Suprapubic skin (tissue), 3 donors: ENCODE results near the gene EPHA8.

Experiments used
- POLR2A ChIP-seq, 2 donors: fragments of 450-650 bp; IDR thresholded peaks; one replicate each; pipeline ENCODE4 v1.6.1; 2017; ENCODE audit warnings: antibody characterized with exemption in 2 of 2, mild to moderate bottlenecking in 2 of 2, moderate library complexity in 2 of 2
- TF ChIP-seq, protein P1 (sequence below), 2 donors: fragments of 200-600 bp in 1 of 2; fragments of 450-650 bp in 1 of 2; sonication (generic) in 1 of 2; IDR thresholded peaks; one replicate each; pipeline ENCODE4 v1.5.1; 2016 to 2019; ENCODE audit warnings: antibody characterized with exemption in 2 of 2, mild to moderate bottlenecking in 1 of 2, moderate library complexity in 1 of 2

DNA sequence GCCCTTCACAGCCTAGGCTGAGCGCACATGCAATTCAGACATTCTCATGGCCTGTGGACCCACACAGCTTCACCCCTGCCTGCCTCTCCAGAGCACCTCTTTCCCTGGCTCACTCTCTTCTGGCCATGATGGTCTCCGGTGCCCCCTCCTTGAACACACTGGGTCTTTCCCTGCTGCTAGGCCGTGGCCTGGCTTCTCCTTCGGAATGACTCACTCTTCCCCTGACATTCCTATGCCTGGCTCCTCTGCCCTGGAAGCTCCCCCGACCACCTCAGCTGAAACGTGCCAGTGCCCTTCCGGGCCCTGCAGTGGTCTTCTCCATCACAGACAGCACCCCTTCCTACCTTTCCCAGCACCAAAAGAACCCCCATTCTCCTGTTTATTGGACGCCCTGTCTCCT is 28.3 kb downstream of the EPHA8 start:
- TF ChIP-seq, protein P1, sequence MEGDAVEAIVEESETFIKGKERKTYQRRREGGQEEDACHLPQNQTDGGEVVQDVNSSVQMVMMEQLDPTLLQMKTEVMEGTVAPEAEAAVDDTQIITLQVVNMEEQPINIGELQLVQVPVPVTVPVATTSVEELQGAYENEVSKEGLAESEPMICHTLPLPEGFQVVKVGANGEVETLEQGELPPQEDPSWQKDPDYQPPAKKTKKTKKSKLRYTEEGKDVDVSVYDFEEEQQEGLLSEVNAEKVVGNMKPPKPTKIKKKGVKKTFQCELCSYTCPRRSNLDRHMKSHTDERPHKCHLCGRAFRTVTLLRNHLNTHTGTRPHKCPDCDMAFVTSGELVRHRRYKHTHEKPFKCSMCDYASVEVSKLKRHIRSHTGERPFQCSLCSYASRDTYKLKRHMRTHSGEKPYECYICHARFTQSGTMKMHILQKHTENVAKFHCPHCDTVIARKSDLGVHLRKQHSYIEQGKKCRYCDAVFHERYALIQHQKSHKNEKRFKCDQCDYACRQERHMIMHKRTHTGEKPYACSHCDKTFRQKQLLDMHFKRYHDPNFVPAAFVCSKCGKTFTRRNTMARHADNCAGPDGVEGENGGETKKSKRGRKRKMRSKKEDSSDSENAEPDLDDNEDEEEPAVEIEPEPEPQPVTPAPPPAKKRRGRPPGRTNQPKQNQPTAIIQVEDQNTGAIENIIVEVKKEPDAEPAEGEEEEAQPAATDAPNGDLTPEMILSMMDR (IDR thresholded peaks at IDR 0.05): no peak
- no peak for TF ChIP-seq POLR2A (IDR thresholded peaks at IDR 0.05)
